DND-41 (cell line): Measurements from ENCODE around the gene TWF2.

Experiments used
- CTCF ChIP-seq: IDR thresholded peaks from 2 replicates; pipeline ENCODE4 v1.5.1; 2012; ENCODE audit warnings: borderline replicate concordance, low read length, moderate library complexity, mild to moderate bottlenecking; ENCODE audit not compliant: poor library complexity, severe bottlenecking; ENCODE audit errors: extremely low read depth
- EZH2 ChIP-seq: IDR thresholded peaks from 3 replicates; pipeline ENCODE4 v1.6.1; 2012; ENCODE audit warnings: borderline replicate concordance, low read depth, mild to moderate bottlenecking, moderate library complexity, low read length, inconsistent platforms; ENCODE audit not compliant: severe bottlenecking

GRCh38 chr3:52234516-52235447, 4.2 kb downstream of the TWF2 start:
- TF ChIP-seq EZH2 (no peak), CTCF (no peak)
